GM12878 (cell line): ENCODE data around the gene ARL5C. TPM values are rescaled to one million over a fixed set of nuclear protein-coding genes. Genes with fewer than 3 reads are reported as not detected.

ENCODE experiments used
- ATAC-seq: fragments of 200-7000 bp; cut with Tn5 transposase; 3 replicates; pipeline ENCODE4 v1.9.1; 2020; ENCODE audit warnings: mild to moderate bottlenecking, moderate library complexity
- BruUV-seq: library from RNA; stranded (reverse); fragments of 400-500 nt; replicated peaks from 2 replicates; lab custom pipeline; 2021; lab: Mats Ljungman, UMichigan
- CTCF ChIA-PET: fragments of 300-600 bp; sonication (Branson Sonifier 250); formaldehyde crosslinking; extraction: SDS; loops from one replicate; lab custom pipeline; 2021; ENCODE audit warnings: inconsistent platforms; lab: Yijun Ruan, JAX
- POLR2A ChIA-PET: fragments of 350-600 bp; formaldehyde crosslinking; extraction: SDS; loops from one replicate; lab custom pipeline; 2021; ENCODE audit warnings: inconsistent platforms; lab: Charles Lee
- RAD21 ChIA-PET: fragments of 300-600 bp; sonication (Branson Sonifier 250); formaldehyde crosslinking; loops from one replicate; lab custom pipeline; 2023; ENCODE audit warnings: antibody characterized with exemption; ENCODE audit not compliant: unreplicated experiment; lab: Charles Lee
- SMC1A ChIA-PET: fragments of 300-600 bp; sonication (Branson Sonifier 250); formaldehyde crosslinking; loops from one replicate; lab custom pipeline; 2023; ENCODE audit not compliant: unreplicated experiment, uncharacterized antibody; lab: Charles Lee
- DNase-seq: peaks from one replicate; pipeline ENCODE4 v3.0.0-alpha.2; 2011; ENCODE audit warnings: low read depth, low spot score
- FAIRE-seq: peaks from 3 replicates; lab custom pipeline; 2011; peaks lifted over from hg19 to GRCh38; lab: Jason Lieb, UNC
- H2AFZ ChIP-seq: 2 replicates; pipeline ENCODE4 v1.6.0; 2011; ENCODE audit warnings: low read depth, low read length, control low read depth; ENCODE audit not compliant: control insufficient read depth
- H3K27ac ChIP-seq: 2 replicates; pipeline ENCODE4 v1.5.1; 2011; ENCODE audit warnings: control low read depth; ENCODE audit not compliant: control insufficient read depth, insufficient read depth
- H3K27me3 ChIP-seq, 2 experiments: replicated peaks in 1 of 2; 2 replicates each; pipeline versions ENCODE4 v1.6.0 to v1.6.1; 2011; ENCODE audit warnings: low read length in 1 of 2; ENCODE audit not compliant: control insufficient read depth in 2 of 2, insufficient read depth in 2 of 2
- H3K36me3 ChIP-seq, 2 experiments: 2 replicates each; pipeline ENCODE4 v1.5.1; 2011; ENCODE audit warnings: low read length in 1 of 2; ENCODE audit not compliant: control insufficient read depth in 2 of 2, insufficient read depth in 2 of 2
- H3K4me1 ChIP-seq: 2 replicates; pipeline ENCODE4 v1.6.1; 2011; ENCODE audit warnings: mild to moderate bottlenecking, low read length, moderate library complexity, mixed read lengths; ENCODE audit not compliant: control insufficient read depth, insufficient read depth
- H3K4me2 ChIP-seq: 2 replicates; pipeline ENCODE4 v1.6.0; 2011; ENCODE audit warnings: control low read depth; ENCODE audit not compliant: control insufficient read depth, insufficient read depth
- H3K4me3 ChIP-seq: fragments of 200-600 bp; sonication (generic); 2 replicates; pipeline ENCODE4 v1.5.1; 2016
- H3K79me2 ChIP-seq: 2 replicates; pipeline ENCODE4 v1.6.0; 2011; ENCODE audit warnings: low read length; ENCODE audit not compliant: control insufficient read depth, insufficient read depth
- H3K9ac ChIP-seq: 2 replicates; pipeline ENCODE4 v1.8.0; 2011; ENCODE audit warnings: low read length, control low read depth, mixed read lengths; ENCODE audit not compliant: control insufficient read depth, insufficient read depth
- H3K9me3 ChIP-seq: replicated peaks from 3 replicates; pipeline ENCODE4 v1.5.1; 2011; ENCODE audit warnings: mild to moderate bottlenecking, low read length; ENCODE audit not compliant: control insufficient read depth, insufficient read depth
- H4K20me1 ChIP-seq: 2 replicates; pipeline ENCODE4 v1.6.0; 2011; ENCODE audit not compliant: control insufficient read depth, insufficient read depth
- ASH2L ChIP-seq: fragments of 300-600, 200-600 bp; sonication (generic); IDR thresholded peaks from 2 replicates; pipeline ENCODE4 v1.6.1; 2017; ENCODE audit warnings: low read depth, mild to moderate bottlenecking, borderline replicate concordance
- BRCA1 ChIP-seq: IDR thresholded peaks from 2 replicates; pipeline ENCODE4 v1.6.1; 2011; ENCODE audit warnings: low read depth, low read length, improper control_type of control experiment
- EP300 ChIP-seq, 2 experiments: fragments of 150-350 bp in 1 of 2; IDR thresholded peaks; 2 replicates each; pipeline ENCODE4 v1.6.1; 2011 to 2012; ENCODE audit warnings: low read depth in 2 of 2, low read length in 2 of 2, borderline replicate concordance in 1 of 2, improper control_type of control experiment in 1 of 2, inconsistent platforms in 1 of 2; ENCODE audit not compliant: control insufficient read depth in 1 of 2
- ETV6 ChIP-seq, 2 experiments: fragments of 450-650 bp in 1 of 2; IDR thresholded peaks in 1 of 2; conservative IDR thresholded peaks in 1 of 2; 2 replicates each; pipeline ENCODE4 v1.6.1; 2014; ENCODE audit warnings: antibody characterized with exemption in 1 of 2, borderline replicate concordance in 1 of 2, low read depth in 1 of 2, mild to moderate bottlenecking in 1 of 2, moderate library complexity in 1 of 2
- IKZF2 ChIP-seq, 2 experiments: fragments of 450-650 bp; IDR thresholded peaks; 2 replicates each; pipeline ENCODE4 v1.6.1; 2017; ENCODE audit warnings: mild to moderate bottlenecking in 2 of 2, moderate library complexity in 2 of 2
- KDM1A ChIP-seq: fragments of 200-600 bp; sonication (generic); IDR thresholded peaks from 2 replicates; pipeline ENCODE4 v1.6.1; 2016; ENCODE audit warnings: borderline replicate concordance
- MEF2A ChIP-seq: IDR thresholded peaks from 2 replicates; pipeline ENCODE4 v1.6.1; 2011; ENCODE audit warnings: low read depth, mild to moderate bottlenecking, low read length, moderate library complexity; ENCODE audit not compliant: insufficient read depth
- NKRF ChIP-seq: fragments of 450-650 bp; conservative IDR thresholded peaks from 2 replicates; pipeline ENCODE4 v1.6.1; 2017; ENCODE audit warnings: mild to moderate bottlenecking, moderate library complexity
- PML ChIP-seq: IDR thresholded peaks from 2 replicates; pipeline ENCODE4 v1.6.1; 2012; ENCODE audit warnings: low read length, inconsistent platforms
- SP1 ChIP-seq: IDR thresholded peaks from one replicate; pipeline ENCODE4 v1.6.1; 2011; ENCODE audit warnings: low read depth, low read length
- STAT1 ChIP-seq: fragments of 450-650 bp; conservative IDR thresholded peaks from 2 replicates; pipeline ENCODE4 v1.6.1; 2014; ENCODE audit warnings: antibody characterized with exemption, mild to moderate bottlenecking
- ZNF592 ChIP-seq: fragments of 450-650 bp; IDR thresholded peaks from 2 replicates; pipeline ENCODE4 v1.6.1; 2017; ENCODE audit warnings: mild to moderate bottlenecking, moderate library complexity
- ZZZ3 ChIP-seq: IDR thresholded peaks from 2 replicates; pipeline ENCODE4 v1.6.1; 2011; ENCODE audit warnings: low read depth; ENCODE audit not compliant: control insufficient read depth, insufficient read length
- WGBS: methylation state at CpG from one replicate; pipeline ENCODE4 v1.1.6; 2016; ENCODE audit warnings: low lambda C conversion rate; ENCODE audit not compliant: insufficient replicate concordance, insufficient coverage; ENCODE audit errors: missing lambda C conversion rate; 5-methylcytosine and 5-hydroxymethylcytosine counted together
- in situ Hi-C: fragments of 300-500 bp; cut with MboI; formaldehyde crosslinking; loops from 9 replicates; pipeline ENCODE4 v1.14.3; 2018; ENCODE audit warnings: mixed read lengths
- intact Hi-C: fragments of 100-400 bp; cut with micrococcal nuclease; formaldehyde crosslinking; loops from one replicate; pipeline ENCODE4 v1.14.2; 2022; ENCODE audit not compliant: unreplicated experiment
- polyA plus RNA-seq, 11 experiments: library from polyadenylated mRNA; depleted of rRNA in 4 of 11; unstranded in 6 of 11; stranded (reverse) in 5 of 11; fragments of >200 nt; fragmentation: Nextera tagmentation in 4 of 11; fragmentation: Illumina TruSeq in 1 of 11; extraction: Ambion mirVana in 4 of 11; extraction: Trizol in 1 of 11; gene quantifications; 1 replicate in 1 of 11; 2 replicates in 10 of 11; pipeline versions ENCODE4 v1.2.1 to v1.2.3, GENCODE V29; 2011 to 2016; ENCODE audit warnings: inconsistent platforms in 2 of 11, missing spikeins in 2 of 11, low read depth in 1 of 11
- total RNA-seq, 4 experiments: library from RNA; depleted of rRNA in 3 of 4; stranded (reverse); fragments of >200 nt in 3 of 4; fragmentation: Illumina TruSeq in 1 of 4; extraction: Trizol in 1 of 4; gene quantifications; 2 replicates each; pipeline versions ENCODE4 v1.2.1 to v1.2.3, GENCODE V29; 2013 to 2021
- TF ChIP-seq, protein P1 (sequence below): fragments of 450-650 bp; IDR thresholded peaks from 2 replicates; pipeline ENCODE4 v1.6.1; 2016; ENCODE audit warnings: mild to moderate bottlenecking
- TF ChIP-seq, protein P2 (sequence below): fragments of 450-650 bp; IDR thresholded peaks from 2 replicates; pipeline ENCODE4 v1.6.1; 2017; ENCODE audit warnings: mild to moderate bottlenecking

ARL5C gene
- total and polyA plus RNA-seq, 10 of the 15 experiments (the other 5 are each of a cell fraction or from before 2014, with no cell fraction given) = not detected

DNA sequence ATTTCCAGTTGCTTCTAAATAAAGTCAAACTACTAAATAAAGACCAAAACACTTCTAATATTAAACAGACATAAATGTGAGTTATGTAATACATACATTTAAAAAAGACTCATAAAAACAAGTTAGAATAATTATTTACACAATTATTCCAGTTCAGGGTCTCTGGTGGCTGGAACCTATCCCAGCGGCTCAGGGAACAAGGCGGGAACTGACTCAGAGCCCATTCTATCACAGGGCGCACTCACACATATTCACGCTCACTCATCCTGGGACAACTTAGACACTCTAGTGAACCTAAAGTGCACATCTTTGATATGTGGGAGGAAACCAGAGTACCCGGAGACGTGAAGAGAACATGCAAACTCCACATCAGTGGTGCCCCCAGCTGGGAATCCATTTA lies 39.5 kb downstream of the ARL5C start:
- FAIRE-seq (no peak), DNase-seq (no peak), ATAC-seq (no peak)
- Histone ChIP-seq H3K9me3 (no peaks in the 10 kb centered on the region), H3K4me2 (no peak overlapping the region), H3K27me3 (no peaks in the 10 kb centered on the region), H3K79me2 (no peaks in the 10 kb centered on the region), H2AFZ (no peak overlapping the region), H3K4me1 (no peaks in the 10 kb centered on the region), H3K9ac (no peak overlapping the region), H3K27ac (no peak overlapping the region), H4K20me1 (no peaks in the 10 kb centered on the region), H3K36me3 (no peaks in the 10 kb centered on the region), H3K4me3 (no peak overlapping the region)
- in situ Hi-C loops (no loop called here), intact Hi-C loops (no loop called here)
- BruUV-seq = no TSS peak
- ChIA-PET POLR2A (no interaction called here), SMC1A (no interaction called here), CTCF (no interaction called here), RAD21 (no interaction called here)
- 48% methylated on average over 6 of the region's 6 CpGs for WGBS
- TF ChIP-seq ZNF592 (no peak), IKZF2 (IDR thresholded peaks at IDR 0.05) (no peak), NKRF (no peak), ASH2L (no peak), KDM1A (no peak), STAT1 (no peak), ZZZ3 (no peak), ETV6 (conservative IDR thresholded peaks at IDR 0.05 in 1 of 2, IDR thresholded peaks at IDR 0.05 in 1 of 2; ENCODE audit: borderline replicate concordance in 1 of 2, low read depth in 1 of 2) (no peak), BRCA1 (no peak), PML (no peak), MEF2A (no peak), EP300 (IDR thresholded peaks at IDR 0.05; ENCODE audit: borderline replicate concordance in 1 of 2, control insufficient read depth in 1 of 2, low read depth in 2 of 2, low read length in 2 of 2) (no peak), SP1 (no peak)
- TF ChIP-seq, protein P1, sequence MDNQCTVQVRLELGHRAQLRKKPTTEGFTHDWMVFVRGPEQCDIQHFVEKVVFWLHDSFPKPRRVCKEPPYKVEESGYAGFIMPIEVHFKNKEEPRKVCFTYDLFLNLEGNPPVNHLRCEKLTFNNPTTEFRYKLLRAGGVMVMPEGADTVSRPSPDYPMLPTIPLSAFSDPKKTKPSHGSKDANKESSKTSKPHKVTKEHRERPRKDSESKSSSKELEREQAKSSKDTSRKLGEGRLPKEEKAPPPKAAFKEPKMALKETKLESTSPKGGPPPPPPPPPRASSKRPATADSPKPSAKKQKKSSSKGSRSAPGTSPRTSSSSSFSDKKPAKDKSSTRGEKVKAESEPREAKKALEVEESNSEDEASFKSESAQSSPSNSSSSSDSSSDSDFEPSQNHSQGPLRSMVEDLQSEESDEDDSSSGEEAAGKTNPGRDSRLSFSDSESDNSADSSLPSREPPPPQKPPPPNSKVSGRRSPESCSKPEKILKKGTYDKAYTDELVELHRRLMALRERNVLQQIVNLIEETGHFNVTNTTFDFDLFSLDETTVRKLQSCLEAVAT = no peak
- TF ChIP-seq, protein P2, sequence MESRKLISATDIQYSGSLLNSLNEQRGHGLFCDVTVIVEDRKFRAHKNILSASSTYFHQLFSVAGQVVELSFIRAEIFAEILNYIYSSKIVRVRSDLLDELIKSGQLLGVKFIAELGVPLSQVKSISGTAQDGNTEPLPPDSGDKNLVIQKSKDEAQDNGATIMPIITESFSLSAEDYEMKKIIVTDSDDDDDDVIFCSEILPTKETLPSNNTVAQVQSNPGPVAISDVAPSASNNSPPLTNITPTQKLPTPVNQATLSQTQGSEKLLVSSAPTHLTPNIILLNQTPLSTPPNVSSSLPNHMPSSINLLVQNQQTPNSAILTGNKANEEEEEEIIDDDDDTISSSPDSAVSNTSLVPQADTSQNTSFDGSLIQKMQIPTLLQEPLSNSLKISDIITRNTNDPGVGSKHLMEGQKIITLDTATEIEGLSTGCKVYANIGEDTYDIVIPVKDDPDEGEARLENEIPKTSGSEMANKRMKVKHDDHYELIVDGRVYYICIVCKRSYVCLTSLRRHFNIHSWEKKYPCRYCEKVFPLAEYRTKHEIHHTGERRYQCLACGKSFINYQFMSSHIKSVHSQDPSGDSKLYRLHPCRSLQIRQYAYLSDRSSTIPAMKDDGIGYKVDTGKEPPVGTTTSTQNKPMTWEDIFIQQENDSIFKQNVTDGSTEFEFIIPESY = no peak
